Adrenal gland (tissue), 12 donors: ENCODE measurements around the gene SULT4A1. TPM values are rescaled to one million over a fixed set of nuclear protein-coding genes. Genes with fewer than 3 reads are reported as not detected.

Experiments used
- DNase-seq, 7 donors: peaks; one replicate each; pipeline ENCODE4 v3.0.0-alpha.2; 2019 to 2020
- H3K27ac ChIP-seq, 5 donors: fragments of 200-600 bp; sonication (generic) in 4 of 5; 1 replicate in 3 of 5; 2 replicates in 2 of 5; pipeline versions ENCODE4 v1.5.1 to v1.8.0; 2016 to 2020; ENCODE audit warnings: mild to moderate bottlenecking in 1 of 5
- H3K27me3 ChIP-seq: fragments of 200-600 bp; 2 replicates; pipeline ENCODE4 v1.8.0; 2021
- H3K36me3 ChIP-seq, 2 donors: fragments of 200-600 bp; replicated peaks in 1 of 2; 1 replicate in 1 of 2; 2 replicates in 1 of 2; pipeline versions ENCODE4 v1.5.1 to v1.8.0; 2018 to 2022
- H3K4me1 ChIP-seq, 2 donors: fragments of 200-600 bp; replicated peaks in 1 of 2; 1 replicate in 1 of 2; 2 replicates in 1 of 2; pipeline versions ENCODE4 v1.5.1 to v1.8.0; 2018 to 2021
- H3K4me3 ChIP-seq, 4 donors: fragments of 200-600 bp; sonication (generic) in 3 of 4; one replicate each; pipeline ENCODE4 v1.5.1; 2016 to 2018
- H3K9me3 ChIP-seq, 3 donors: fragments of 200-600 bp; sonication (generic) in 1 of 3; replicated peaks in 1 of 3; 1 replicate in 2 of 3; 2 replicates in 1 of 3; pipeline versions ENCODE4 v1.5.1 to v1.8.0; 2016 to 2021
- CTCF ChIP-seq, 6 experiments: fragments of 450-650 bp in 4 of 6; fragments of 200-600 bp in 2 of 6; sonication (generic) in 1 of 6; IDR thresholded peaks; 1 replicate in 5 of 6; 2 replicates in 1 of 6; pipeline versions ENCODE4 v1.5.1 to v1.8.0; 2016 to 2021; ENCODE audit warnings: antibody characterized with exemption in 6 of 6, mild to moderate bottlenecking in 2 of 6, moderate library complexity in 1 of 6
- POLR2A ChIP-seq, 2 donors: fragments of 450-650 bp; IDR thresholded peaks; one replicate each; pipeline ENCODE4 v1.6.1; 2017; ENCODE audit warnings: antibody characterized with exemption in 2 of 2, mild to moderate bottlenecking in 2 of 2, moderate library complexity in 1 of 2
- WGBS, 4 donors: extraction: QIAGEN DNeasy Blood & Tissue Kit in 2 of 4; methylation state at CpG; one replicate each; pipeline versions ENCODE4 v1.1.5 to v1.1.7; 2013 to 2017; 5-methylcytosine and 5-hydroxymethylcytosine counted together
- intact Hi-C, 2 donors: fragments of 100-400 bp; cut with DNase I; formaldehyde crosslinking; loops; one replicate each; pipeline versions ENCODE4 v1.14.1 to v1.15.0; 2022 to 2023
- polyA plus RNA-seq, 3 donors: library from polyadenylated mRNA; stranded (reverse); fragments of 200-250 nt in 2 of 3; fragments of 350-450 nt in 1 of 3; fragmentation: Illumina TruSeq in 1 of 3; extraction: RNeasy Lipid Tissue Mini Kit (QIAGEN cat#74804) in 1 of 3; gene quantifications; one replicate each; pipeline ENCODE4 v1.2.3, GENCODE V29; 2013 to 2014
- total RNA-seq, 9 donors: library from RNA; depleted of rRNA in 4 of 9; stranded (reverse); fragments of >200 nt in 4 of 9; fragments of 120-200 nt in 1 of 9; fragmentation: NEBNext Ultra II Directional in 1 of 9; extraction: Animal tissue kit (Norgen Biotek cat#: 25700) in 1 of 9; gene quantifications; one replicate each; pipeline versions ENCODE4 v1.1.0 to v1.2.4, GENCODE V29; 2013 to 2023
- donor health status: healthy with polysubstance abuse.
- donor health status: Bipolar disorder and iron deficiency.
- donor health status: DM: yes; HTN: yes; CAD: no.
- donor health status: DM: no; HTN: no; CAD: no.
- donor health status: DM: no; HTN: no; CAD: no.
- donor health status: DM: yes; HTN: yes; CAD: no.

SULT4A1 gene
- total and polyA plus RNA-seq, 12 donors, result 0.65 to 8.8 (median 2.8) TPM; not detected in 4

GRCh38 chr22:43853328-43853931, 8.9 kb downstream of the SULT4A1 start:
- Histone ChIP-seq H3K4me1 (no peaks in the 10 kb centered on the region), H3K4me3 (no peak overlapping the region), H3K27ac (no peak overlapping the region), H3K27me3 (no peaks in the 10 kb centered on the region), H3K36me3 (no peaks in the 10 kb centered on the region), H3K9me3 (no peaks in the 10 kb centered on the region)
- WGBS, 4 donors, result 78 to 84% (median 81%) methylated on average over 6 to 10 of the region's 10 CpGs
- no peak for TF ChIP-seq POLR2A (IDR thresholded peaks at IDR 0.05)
- no peak for TF ChIP-seq CTCF (IDR thresholded peaks at IDR 0.05)
- no peak for DNase-seq
- intact Hi-C loops, result no loop called here

- no peaks in the 10 kb centered on the region for H3K27me3 ChIP-seq
- peak in 2 of 7 donors; percentile 10 to 28 for DNase-seq
- no peak overlapping the region for H3K4me3 ChIP-seq
- no peaks in the 10 kb centered on the region for H3K9me3 ChIP-seq
- H3K27ac ChIP-seq, result no peak overlapping the region
- 66 to 87% (median 72%) methylated on average over 10 to 19 of the region's 19 CpGs for WGBS, 4 donors
- TF ChIP-seq CTCF (IDR thresholded peaks at IDR 0.05) (no peak), POLR2A (IDR thresholded peaks at IDR 0.05) (no peak)
- no peaks in the 10 kb centered on the region for H3K4me1 ChIP-seq
- no peaks in the 10 kb centered on the region for H3K36me3 ChIP-seq
- intact Hi-C loops, result no loop called here
Observed at GRCh38 chr22:43852573-43853327, 9.6 kb downstream of the SULT4A1 start.

GRCh38 chr22:43851979-43852307, 10.4 kb downstream of the SULT4A1 start:
- no peak for TF ChIP-seq POLR2A (IDR thresholded peaks at IDR 0.05)
- TF ChIP-seq CTCF (IDR thresholded peaks at IDR 0.05), result no peak
- DNase-seq, result no peak
- Histone ChIP-seq H3K27ac (no peak overlapping the region), H3K9me3 (no peaks in the 10 kb centered on the region), H3K4me3 (no peak overlapping the region), H3K4me1 (no peaks in the 10 kb centered on the region), H3K36me3 (no peaks in the 10 kb centered on the region), H3K27me3 (no peaks in the 10 kb centered on the region)
- WGBS, 4 donors, result 49 to 62% (median 55%) methylated on average over 3 of the region's 3 CpGs
- intact Hi-C loops, result no loop called here

DNA sequence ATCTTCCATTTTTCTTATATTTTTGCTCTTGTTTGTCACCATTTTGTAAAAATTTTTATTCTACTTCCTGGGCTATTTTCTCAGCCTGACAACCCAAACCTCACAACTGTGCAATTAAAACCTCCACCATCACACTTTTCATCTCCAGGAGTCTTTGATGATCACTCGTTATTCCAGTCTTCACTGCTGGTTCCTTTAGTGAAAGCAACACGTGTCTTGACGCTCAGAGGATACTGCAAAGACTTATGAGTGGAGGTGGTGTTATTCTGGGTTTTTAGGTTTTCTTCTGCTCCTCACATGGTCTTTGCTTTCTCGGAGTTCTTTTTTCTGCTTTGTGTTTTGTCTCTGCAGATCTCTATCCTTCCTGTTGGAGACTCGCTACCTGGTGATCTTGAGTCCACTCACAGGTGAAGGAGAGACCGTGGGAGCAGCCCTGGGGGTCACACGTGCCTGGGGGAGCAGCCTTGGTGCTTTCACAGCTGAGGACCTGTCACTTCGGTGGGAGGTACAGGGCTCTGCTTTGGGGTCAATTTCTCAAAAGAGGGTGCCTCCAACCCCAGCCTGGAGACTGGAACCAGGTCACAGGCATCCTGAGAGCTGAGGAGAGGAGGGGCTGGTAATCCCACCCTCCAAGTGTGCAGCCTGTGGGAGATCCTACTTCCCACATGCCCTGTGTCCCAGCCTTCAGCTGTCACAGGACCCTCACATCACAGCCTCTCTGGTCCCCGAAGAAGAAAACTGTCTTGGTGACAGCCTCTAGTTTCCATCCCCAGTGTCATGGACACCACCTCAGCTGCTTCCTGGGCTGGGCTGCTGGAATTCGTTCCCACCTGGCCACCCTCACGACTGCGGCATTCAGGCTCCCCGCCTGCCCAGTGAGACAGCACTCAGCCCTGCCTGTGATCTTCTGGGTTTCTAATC, 11.0 kb downstream of the SULT4A1 start:
- intact Hi-C loops, result no loop called here
- Histone ChIP-seq H3K27me3 (no peaks in the 10 kb centered on the region), H3K9me3 (no peaks in the 10 kb centered on the region), H3K4me1 (no peaks in the 10 kb centered on the region), H3K4me3 (no peak overlapping the region), H3K27ac (no peak overlapping the region), H3K36me3 (no peaks in the 10 kb centered on the region)
- WGBS, 4 donors, result 63 to 69% (median 66%) methylated on average over 12 to 13 of the region's 13 CpGs
- no peak for TF ChIP-seq POLR2A (IDR thresholded peaks at IDR 0.05)
- no peak for TF ChIP-seq CTCF (IDR thresholded peaks at IDR 0.05)
- DNase-seq, result peak in 1 of 7 donors; percentile 1
